Choroid plexus epithelial cell (primary cell): ENCODE measurements around the gene XPO6.

Source experiments
- DNase-seq: peaks from one replicate; pipeline ENCODE4 v3.0.0-alpha.2; 2010; ENCODE audit warnings: low read depth
- H3K4me3 ChIP-seq: 2 replicates; pipeline ENCODE4 v1.5.1; 2011; ENCODE audit warnings: low read depth, mild to moderate bottlenecking, control low read depth, low read length, moderate library complexity
- TF ChIP-seq, protein P1 (sequence below): conservative IDR thresholded peaks from 2 replicates; pipeline ENCODE4 v1.5.1; 2011; ENCODE audit warnings: low read depth, mild to moderate bottlenecking, control low read depth, inconsistent platforms, low read length, moderate library complexity

The XPO6 gene

DNA sequence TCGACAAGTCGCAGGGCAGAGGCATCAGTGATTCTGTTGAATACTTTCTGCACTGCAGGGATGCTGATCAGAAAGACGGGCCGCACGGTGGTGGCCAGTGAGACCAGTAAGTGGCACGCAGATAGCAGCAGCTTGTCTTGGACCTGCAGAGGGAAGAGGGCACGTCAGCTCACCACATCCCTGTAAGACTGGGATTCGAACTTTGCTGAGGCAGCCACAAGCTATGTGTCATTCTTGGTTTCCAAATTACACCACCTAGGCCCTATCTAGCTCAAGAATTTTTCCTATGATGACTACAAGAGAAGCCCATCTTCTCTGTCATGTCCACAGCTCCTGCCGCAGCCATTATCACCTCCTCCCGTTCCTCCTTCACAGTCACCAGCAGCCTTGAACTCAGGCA lies 98.9 kb downstream of the XPO6 start:
- TF ChIP-seq, protein P1, sequence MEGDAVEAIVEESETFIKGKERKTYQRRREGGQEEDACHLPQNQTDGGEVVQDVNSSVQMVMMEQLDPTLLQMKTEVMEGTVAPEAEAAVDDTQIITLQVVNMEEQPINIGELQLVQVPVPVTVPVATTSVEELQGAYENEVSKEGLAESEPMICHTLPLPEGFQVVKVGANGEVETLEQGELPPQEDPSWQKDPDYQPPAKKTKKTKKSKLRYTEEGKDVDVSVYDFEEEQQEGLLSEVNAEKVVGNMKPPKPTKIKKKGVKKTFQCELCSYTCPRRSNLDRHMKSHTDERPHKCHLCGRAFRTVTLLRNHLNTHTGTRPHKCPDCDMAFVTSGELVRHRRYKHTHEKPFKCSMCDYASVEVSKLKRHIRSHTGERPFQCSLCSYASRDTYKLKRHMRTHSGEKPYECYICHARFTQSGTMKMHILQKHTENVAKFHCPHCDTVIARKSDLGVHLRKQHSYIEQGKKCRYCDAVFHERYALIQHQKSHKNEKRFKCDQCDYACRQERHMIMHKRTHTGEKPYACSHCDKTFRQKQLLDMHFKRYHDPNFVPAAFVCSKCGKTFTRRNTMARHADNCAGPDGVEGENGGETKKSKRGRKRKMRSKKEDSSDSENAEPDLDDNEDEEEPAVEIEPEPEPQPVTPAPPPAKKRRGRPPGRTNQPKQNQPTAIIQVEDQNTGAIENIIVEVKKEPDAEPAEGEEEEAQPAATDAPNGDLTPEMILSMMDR = no peak
- DNase-seq = no peak
- H3K4me3 ChIP-seq = no peak overlapping the region

DNA sequence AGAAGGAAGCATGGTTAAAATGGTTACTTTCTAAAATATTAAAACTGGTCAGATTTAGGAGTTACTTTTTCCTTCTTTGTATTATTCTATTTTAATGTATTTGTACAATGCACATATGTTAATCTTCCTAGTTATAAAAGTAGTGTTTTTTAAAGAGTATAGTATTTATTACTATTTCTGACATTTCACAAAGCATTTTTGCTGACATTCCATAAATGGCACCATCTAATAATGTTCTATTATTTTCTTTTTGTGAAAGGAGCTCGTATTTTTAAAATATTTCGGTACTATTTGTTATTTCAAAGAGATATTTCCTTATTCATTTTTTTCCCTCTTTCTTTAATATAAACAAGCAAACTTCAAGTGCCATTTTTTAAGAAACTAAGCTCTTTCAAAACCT lies 100.8 kb downstream of the XPO6 start:
- H3K4me3 ChIP-seq = no peak overlapping the region
- TF ChIP-seq, protein P1 = no peak
- no peak for DNase-seq

DNA sequence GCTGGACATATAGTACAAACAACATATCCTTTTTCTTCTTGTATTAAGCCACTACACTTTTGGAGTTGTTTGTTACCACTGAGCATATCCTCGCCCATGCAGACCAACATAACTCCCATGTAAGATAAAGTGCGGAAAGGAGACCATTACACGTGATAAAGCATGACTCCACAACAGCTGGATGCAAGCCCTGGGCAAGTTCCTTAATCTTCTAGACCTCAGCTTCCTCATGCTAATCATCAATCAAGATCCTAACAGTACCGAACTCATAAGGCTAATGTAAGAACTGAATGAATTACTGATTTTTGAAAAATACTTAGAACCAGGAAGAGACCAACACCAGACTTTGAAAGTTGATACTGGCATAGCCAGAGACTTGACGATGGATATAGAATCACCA lies 101.3 kb downstream of the XPO6 start:
- TF ChIP-seq, protein P1 = no peak
- DNase-seq = no peak
- H3K4me3 ChIP-seq = no peak overlapping the region

DNA sequence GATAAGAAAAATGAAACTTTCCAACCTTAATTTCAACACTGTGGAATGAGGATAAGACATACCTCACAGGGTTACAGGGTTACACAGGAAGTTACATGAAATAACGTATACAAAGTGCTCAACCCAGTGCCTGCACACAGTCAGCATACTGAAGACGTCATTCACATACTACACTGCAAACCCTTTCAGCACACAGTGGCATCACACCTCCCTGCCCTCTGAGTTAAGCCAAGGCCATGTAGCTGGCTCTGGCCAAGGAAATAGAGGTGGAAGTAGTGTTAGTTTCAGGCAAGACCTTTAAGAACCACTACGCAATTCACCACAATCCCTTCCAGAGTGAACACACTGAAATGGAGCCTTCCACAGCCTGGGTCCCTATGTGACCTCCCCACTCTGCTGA lies 101.7 kb downstream of the XPO6 start:
- DNase-seq = peak; percentile 68
- H3K4me3 ChIP-seq = no peak overlapping the region
- TF ChIP-seq, protein P1 = no peak

DNA sequence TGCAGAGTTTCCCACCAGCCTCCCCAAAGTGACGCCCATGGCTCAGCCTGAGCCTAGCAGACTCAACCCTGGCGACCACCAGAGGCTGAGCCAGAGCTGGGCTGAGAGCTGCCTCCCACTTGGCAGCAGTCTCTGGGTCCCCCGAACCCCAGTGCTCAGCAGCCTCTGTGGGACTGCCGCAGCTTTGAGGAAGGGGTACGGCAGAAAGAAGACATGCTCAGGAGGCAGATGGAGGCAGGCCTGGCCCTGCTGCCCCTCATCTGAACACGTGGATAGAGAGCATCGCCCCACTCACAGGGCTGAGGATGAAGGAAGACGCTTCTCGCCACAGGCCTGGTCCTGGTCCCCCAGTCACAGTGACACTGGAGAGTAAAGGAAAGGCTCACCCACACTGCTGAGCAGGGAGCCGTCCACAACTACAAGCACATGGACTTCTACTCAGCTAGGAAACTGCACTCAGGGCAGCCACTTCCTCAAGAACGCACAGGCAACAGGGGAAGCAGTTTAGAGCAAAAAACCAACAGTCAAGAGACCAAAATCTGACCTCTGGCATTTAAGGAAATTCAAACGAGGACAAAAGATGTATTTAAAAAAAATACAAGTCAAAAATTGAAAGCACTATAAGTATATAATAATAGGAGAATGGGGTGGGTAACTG lies 103.0 kb downstream of the XPO6 start:
- no peak for DNase-seq
- H3K4me3 ChIP-seq = no peak overlapping the region
- TF ChIP-seq, protein P1 = no peak

DNA sequence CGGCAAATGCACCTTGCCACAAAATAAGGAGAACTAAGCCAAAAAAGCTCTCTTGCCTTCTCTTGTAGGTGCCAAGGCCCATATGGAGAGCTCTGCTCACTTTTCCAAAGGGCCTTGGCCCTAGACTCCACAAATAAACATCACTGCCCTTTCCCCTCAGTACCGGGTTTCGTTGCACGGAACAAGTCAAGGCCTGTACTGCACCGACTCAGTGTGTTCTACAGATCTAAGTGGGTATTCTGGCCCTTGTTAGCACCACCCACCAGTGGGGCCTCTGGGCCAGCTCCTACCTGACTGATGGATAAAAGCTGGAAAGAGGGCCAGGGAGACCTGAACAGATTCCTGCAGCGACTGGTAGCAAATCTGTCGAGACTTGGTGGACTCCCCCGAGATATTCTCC lies 104.5 kb downstream of the XPO6 start:
- no peak overlapping the region for H3K4me3 ChIP-seq
- TF ChIP-seq, protein P1 = no peak
- no peak for DNase-seq

DNA sequence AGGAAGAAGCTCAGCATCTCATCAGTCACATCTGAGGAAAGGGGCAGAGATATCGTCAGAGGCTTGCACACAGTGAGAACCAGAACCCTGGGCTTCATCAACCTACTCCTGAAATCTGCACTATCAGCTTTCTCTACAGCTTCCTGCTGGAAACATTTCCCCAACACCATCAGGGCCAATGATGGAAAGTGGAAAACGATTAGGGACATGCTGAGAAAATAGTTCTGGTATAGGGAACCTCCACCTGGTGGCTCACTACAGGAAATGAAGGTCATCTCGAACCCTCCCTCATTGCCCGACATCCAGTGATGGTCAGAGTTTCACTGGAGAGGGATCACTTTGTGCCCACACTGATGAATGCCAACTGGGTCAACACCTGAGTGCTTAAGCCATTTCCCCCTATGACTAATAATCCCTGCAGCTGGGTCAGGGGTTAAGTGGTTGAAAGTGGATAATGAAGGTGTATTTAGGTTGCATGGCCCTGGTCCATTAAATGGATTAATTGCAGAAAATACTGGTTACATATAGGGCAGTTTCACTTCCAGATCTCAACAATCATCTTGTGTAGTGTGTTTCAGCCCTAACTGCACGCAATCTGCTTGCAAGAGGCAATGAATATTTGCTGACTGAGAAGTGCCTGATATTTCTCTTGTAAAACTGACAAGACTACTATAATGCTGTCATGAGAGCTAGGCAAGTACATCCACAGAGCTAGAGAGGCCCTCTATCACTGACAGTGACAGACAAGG lies 105.1 kb downstream of the XPO6 start:
- TF ChIP-seq, protein P1 = no peak
- DNase-seq = no peak
- H3K4me3 ChIP-seq = no peak overlapping the region
